Measurements from ENCODE around the gene TRMT11. TPM values are rescaled to one million over a fixed set of nuclear protein-coding genes. Genes with fewer than 3 reads are reported as not detected.

Gene TRMT11
- total and polyA plus RNA-seq, 9 of the 15 experiments (the other 6 are each of a cell fraction or from before 2014, with no cell fraction given) = 38.8 to 88.0 (median 59.8) TPM

DNA sequence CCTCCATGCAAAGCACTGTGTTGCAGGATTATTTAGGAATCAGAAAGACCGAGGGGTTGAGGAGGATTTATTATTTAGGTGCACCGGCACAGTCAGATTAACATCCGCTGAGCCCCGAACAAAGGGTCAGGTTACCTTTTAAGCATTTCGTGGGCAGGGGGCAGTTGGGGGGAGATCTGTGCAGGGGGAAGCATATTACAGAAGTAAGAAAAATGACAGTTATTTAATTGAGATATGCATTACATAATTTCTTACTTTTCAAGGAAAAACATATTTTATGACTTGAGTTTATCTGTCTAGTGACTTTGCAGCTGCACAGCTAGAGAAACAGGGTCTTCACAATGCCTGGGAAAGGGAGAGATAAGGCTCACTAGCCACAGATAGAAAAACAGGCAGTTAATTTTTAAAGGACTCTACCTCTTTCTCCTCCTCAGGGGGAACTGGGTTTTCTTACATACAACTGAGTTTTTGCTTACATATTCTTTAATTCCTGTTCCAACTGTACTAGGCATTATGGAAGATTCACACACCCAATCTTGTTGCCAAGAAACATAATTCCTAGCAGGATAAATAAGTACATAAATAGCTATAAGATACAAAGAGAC is 31.5 kb upstream of the TRMT11 start (continued):
- TF ChIP-seq, protein P1, sequence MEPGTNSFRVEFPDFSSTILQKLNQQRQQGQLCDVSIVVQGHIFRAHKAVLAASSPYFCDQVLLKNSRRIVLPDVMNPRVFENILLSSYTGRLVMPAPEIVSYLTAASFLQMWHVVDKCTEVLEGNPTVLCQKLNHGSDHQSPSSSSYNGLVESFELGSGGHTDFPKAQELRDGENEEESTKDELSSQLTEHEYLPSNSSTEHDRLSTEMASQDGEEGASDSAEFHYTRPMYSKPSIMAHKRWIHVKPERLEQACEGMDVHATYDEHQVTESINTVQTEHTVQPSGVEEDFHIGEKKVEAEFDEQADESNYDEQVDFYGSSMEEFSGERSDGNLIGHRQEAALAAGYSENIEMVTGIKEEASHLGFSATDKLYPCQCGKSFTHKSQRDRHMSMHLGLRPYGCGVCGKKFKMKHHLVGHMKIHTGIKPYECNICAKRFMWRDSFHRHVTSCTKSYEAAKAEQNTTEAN (CRISPR knock-in tag; IDR thresholded peaks at IDR 0.05) = no peak
- TF ChIP-seq MECOM (CRISPR knock-in tag; IDR thresholded peaks at IDR 0.05) = peak; percentile 48; the same call in 1 of the 2 replicates
- TF ChIP-seq, protein P2, sequence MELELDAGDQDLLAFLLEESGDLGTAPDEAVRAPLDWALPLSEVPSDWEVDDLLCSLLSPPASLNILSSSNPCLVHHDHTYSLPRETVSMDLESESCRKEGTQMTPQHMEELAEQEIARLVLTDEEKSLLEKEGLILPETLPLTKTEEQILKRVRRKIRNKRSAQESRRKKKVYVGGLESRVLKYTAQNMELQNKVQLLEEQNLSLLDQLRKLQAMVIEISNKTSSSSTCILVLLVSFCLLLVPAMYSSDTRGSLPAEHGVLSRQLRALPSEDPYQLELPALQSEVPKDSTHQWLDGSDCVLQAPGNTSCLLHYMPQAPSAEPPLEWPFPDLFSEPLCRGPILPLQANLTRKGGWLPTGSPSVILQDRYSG (tag; conservative IDR thresholded peaks at IDR 0.05; ENCODE audit: low read depth) = no peak
- 0 out of 2 replicates have a peak, but pooled peaks have one; percentile 18 for TF ChIP-seq FOSL1 (tag; conservative IDR thresholded peaks at IDR 0.05)
- TF ChIP-seq ZNF12 (CRISPR knock-in tag; IDR thresholded peaks at IDR 0.05) = no peak
- no peak for TF ChIP-seq HNRNPL (IDR thresholded peaks at IDR 0.05; ENCODE audit: low read depth, low read length)
- TF ChIP-seq BRD4 (IDR thresholded peaks at IDR 0.05) = no peak
- TF ChIP-seq, protein P3, sequence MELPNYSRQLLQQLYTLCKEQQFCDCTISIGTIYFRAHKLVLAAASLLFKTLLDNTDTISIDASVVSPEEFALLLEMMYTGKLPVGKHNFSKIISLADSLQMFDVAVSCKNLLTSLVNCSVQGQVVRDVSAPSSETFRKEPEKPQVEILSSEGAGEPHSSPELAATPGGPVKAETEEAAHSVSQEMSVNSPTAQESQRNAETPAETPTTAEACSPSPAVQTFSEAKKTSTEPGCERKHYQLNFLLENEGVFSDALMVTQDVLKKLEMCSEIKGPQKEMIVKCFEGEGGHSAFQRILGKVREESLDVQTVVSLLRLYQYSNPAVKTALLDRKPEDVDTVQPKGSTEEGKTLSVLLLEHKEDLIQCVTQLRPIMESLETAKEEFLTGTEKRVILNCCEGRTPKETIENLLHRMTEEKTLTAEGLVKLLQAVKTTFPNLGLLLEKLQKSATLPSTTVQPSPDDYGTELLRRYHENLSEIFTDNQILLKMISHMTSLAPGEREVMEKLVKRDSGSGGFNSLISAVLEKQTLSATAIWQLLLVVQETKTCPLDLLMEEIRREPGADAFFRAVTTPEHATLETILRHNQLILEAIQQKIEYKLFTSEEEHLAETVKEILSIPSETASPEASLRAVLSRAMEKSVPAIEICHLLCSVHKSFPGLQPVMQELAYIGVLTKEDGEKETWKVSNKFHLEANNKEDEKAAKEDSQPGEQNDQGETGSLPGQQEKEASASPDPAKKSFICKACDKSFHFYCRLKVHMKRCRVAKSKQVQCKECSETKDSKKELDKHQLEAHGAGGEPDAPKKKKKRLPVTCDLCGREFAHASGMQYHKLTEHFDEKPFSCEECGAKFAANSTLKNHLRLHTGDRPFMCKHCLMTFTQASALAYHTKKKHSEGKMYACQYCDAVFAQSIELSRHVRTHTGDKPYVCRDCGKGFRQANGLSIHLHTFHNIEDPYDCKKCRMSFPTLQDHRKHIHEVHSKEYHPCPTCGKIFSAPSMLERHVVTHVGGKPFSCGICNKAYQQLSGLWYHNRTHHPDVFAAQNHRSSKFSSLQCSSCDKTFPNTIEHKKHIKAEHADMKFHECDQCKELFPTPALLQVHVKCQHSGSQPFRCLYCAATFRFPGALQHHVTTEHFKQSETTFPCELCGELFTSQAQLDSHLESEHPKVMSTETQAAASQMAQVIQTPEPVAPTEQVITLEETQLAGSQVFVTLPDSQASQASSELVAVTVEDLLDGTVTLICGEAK (IDR thresholded peaks at IDR 0.05) = no peak; the same call in 1 of the 2 replicates
- TF ChIP-seq, protein P3 (CRISPR knock-in tag; IDR thresholded peaks at IDR 0.05) = no peak
- no peak for TF ChIP-seq RUNX1 (IDR thresholded peaks at IDR 0.05; ENCODE audit: low read depth)
- TF ChIP-seq KLF6 (CRISPR knock-in tag; IDR thresholded peaks at IDR 0.05; ENCODE audit: borderline replicate concordance) = no peak
- no peak for TF ChIP-seq FOXK1 (CRISPR knock-in tag; IDR thresholded peaks at IDR 0.05; ENCODE audit: borderline replicate concordance)
- TF ChIP-seq SREBF1 (IDR thresholded peaks at IDR 0.05; ENCODE audit: borderline replicate concordance, low read depth, low read length) = no peak
- TF ChIP-seq, protein P4, sequence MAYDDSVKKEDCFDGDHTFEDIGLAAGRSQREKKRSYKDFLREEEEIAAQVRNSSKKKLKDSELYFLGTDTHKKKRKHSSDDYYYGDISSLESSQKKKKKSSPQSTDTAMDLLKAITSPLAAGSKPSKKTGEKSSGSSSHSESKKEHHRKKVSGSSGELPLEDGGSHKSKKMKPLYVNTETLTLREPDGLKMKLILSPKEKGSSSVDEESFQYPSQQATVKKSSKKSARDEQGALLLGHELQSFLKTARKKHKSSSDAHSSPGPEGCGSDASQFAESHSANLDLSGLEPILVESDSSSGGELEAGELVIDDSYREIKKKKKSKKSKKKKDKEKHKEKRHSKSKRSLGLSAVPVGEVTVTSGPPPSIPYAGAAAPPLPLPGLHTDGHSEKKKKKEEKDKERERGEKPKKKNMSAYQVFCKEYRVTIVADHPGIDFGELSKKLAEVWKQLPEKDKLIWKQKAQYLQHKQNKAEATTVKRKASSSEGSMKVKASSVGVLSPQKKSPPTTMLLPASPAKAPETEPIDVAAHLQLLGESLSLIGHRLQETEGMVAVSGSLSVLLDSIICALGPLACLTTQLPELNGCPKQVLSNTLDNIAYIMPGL (CRISPR knock-in tag; IDR thresholded peaks at IDR 0.05) = no peak
- TF ChIP-seq TAF7 (tag; IDR thresholded peaks at IDR 0.05) = no peak

Data from K562 (cell line).